HG03280 (cell line): Measurements from ENCODE around the gene ATP2B2.
A peak's percentile ranks its signal among the peaks of the same experiment; 100 is the strongest.

Experiments used
- ATAC-seq: cut with Tn5 transposase; IDR thresholded peaks from one replicate; pipeline ENCODE4 v1.9.1; 2021; ENCODE audit warnings: mild to moderate bottlenecking, moderate library complexity; ENCODE audit not compliant: unreplicated experiment

The ATP2B2 gene

GRCh38 chr3:10453431-10454163, 51.8 kb downstream of the ATP2B2 start:
- ATAC-seq: no peak

DNA sequence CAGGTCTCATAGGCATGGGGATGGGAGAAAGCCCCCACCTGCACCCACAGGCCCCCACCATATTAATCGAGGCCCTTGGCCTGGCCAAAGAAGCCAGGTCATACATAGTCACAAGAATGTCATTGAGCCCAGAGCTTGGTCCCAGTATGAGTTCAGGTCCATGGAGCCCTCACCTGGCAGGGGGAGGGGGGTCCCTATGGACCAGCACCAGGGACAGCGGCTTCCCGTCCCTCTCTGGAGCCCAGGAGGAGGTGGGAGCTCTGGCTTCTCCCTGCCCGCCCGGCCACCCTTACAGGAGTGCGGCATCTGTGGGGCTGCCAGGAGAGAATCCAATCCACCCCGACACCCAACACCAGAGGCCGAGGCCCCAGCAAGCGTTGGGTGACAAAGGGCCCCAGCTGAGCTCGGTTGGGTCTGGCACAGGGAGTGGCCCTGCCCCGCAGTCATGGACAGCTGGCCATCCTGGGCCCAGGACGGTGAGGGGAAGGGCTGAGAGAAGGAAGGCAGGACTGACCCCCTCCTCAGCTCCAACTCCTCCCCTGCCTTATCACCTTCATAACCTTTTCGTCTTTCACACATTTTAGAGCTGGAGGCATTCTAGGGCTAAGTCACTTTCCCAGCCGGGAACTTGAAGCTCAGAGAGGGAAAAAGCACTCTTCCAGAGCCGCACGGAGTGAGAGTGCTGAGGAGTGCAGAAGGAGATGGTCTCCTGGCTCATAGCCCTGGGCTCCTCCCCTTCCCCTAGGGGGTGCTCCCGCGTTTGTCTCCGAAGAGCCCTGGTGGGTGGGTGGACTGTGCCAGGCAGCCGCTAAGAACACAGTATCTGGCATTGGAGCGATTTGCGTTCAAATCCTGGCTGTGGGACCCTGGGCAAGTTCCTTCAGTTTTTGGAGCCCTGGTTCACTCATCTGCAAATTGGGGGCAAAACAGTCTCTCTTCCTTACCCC, 54.6 kb downstream of the ATP2B2 start:
- ATAC-seq: no peak

DNA sequence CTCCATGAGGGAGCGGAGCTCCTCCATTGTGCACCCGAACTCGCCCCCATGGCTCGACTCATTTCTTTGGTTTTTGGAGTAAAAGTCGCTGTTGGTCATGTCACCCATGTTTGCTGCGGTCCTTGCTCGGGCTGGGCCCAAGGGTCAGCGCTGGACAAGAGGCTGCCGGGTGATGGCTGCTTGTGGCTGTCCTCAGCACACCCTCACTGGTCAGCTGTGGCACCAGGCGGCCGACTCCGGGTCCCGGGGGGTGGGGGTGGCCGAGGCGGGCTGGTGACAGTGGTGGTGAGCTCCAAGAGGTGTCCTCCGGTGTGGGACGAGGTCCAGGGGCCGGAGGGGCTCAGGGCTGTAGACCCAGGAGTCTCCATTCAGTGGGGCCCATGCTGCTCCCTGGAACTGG, 56.0 kb downstream of the ATP2B2 start:
- no peak for ATAC-seq

GRCh38 chr3:10448544-10448943, 56.8 kb downstream of the ATP2B2 start:
- ATAC-seq: no peak

DNA sequence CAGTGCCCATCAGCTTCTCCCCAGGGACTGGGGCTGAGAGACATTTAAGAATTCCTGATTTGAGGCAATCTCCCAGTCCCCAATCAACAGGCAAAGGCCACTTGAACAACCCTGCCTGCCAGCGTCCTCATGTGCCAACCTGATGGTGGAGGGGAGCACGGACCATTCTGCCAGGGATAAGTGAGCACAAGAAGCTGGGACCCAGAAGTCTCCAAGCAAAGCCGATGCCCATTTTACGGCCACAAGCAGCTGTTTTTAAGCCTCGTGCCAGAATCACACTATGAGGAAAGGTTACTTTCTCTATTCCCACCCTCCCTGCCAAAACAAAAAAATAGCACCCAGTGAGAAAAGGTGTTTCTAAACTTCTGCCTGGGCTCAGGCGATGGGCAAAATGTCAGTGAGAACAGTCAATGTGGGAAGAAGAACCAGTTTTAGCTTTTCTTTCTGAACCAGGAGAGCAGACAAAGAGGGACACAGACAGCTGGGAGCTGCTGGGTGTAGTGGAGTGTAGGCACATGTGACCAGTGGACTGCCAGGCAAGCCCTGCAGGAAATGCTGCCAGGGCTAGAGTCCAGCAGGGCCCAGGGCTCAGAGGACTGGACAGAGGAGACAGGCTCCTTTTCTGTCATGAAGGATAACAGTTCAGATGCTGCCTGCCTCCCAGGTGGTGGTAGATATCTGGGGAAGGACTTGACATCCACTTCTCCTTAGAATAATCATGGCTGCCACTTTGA, 57.7 kb downstream of the ATP2B2 start:
- no peak for ATAC-seq

GRCh38 chr3:10447110-10447509, 58.3 kb downstream of the ATP2B2 start:
- ATAC-seq: no peak

DNA sequence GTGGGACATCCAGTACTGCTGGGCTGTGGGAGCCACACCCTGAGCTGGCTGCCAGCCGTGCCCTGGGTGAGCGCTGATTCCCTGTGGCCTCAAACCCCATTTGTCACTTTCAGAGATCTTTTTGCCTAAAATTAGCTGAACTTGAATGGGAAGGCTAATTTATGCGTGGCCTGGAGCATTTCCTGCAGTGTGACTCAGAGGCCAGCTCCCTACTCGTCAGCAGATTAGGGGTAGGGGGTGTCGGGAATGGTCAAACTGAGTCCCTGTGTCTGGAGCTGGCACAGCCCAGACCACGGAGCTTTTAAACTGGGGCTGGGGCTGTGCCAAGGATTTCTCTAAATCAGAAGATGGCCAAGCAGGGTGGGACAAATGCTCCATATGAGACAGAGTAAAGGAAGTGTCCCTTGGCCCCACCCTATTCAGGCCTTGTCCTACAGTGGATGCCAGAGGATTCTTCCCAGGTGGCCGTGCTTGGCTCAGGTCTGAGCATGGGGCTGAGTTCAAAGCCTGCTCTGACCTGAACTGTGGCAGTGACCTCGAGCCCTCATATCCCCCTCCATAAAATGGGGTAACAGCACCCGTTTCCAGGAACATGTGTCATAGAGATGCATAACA, 59.7 kb downstream of the ATP2B2 start:
- no peak for ATAC-seq

DNA sequence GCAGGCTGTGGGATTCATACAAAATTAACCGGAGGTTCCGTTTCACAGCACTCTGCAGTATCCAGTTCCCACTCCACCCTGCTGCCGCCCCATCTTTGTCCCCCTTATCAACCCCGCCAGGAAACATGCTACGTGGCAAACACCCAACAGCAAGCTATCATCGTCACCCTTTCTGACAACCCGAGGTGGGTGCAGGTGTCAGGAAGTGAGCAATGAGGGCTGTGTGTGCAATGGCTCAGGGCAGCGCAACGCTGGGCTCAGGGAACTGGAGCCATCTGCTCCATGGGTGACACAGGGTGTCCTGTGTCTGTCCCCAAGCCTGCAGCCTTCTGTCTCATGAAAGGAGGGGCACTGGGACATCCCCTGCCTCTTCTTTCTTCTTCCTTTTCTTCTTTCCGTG, 60.9 kb downstream of the ATP2B2 start:
- no peak for ATAC-seq

DNA sequence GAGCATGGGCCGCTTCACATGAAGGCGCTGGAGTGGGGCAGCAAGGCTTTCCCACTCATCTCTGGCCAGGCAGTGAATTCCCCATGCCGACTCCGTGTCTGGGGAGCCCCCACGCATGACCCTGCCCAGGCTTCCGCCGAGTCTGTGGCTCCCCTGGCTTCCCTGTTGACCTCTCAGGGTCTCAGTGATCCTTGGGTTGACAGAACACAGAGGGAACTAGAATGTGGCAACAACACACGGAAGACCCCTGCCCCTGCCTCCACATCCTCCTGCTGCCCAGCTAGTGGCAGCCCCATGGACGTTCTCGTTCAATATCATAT, 61.3 kb downstream of the ATP2B2 start:
- no peak for ATAC-seq

GRCh38 chr3:10443272-10444109, 61.9 kb downstream of the ATP2B2 start:
- ATAC-seq: no peak

DNA sequence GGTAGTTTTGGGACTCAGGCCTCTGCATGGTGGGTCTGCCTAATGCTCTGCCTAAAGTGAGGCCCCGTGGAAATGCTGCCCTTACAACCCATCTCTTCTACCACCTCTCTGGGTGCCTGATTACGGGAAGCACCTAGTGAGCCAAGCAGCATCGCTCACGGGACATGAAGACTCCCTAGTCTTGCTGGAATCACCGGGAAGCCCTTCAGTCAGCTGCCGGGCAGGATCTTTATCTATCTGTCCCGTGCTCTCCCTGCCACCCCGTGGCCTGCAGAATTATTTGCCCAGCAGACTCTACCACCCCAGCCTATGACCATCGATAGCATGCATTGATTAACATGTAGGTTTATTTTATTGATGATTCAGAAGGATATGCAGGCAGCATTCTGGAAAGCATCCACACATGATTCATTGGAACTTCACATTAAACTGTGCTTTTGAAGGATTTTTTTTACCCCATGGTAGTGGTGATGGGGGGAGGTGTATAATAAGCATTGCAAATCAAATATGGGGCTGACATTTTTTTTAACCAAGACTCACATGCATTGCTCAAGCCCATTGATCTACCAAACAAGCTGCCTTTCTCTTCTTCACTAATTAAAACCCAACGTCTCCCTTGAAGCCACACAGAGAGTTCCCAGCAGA, 63.1 kb downstream of the ATP2B2 start:
- no peak for ATAC-seq

GRCh38 chr3:10440684-10441083, 64.7 kb downstream of the ATP2B2 start:
- ATAC-seq: no peak

GRCh38 chr3:10438902-10439610, 66.3 kb downstream of the ATP2B2 start:
- ATAC-seq: no peak

DNA sequence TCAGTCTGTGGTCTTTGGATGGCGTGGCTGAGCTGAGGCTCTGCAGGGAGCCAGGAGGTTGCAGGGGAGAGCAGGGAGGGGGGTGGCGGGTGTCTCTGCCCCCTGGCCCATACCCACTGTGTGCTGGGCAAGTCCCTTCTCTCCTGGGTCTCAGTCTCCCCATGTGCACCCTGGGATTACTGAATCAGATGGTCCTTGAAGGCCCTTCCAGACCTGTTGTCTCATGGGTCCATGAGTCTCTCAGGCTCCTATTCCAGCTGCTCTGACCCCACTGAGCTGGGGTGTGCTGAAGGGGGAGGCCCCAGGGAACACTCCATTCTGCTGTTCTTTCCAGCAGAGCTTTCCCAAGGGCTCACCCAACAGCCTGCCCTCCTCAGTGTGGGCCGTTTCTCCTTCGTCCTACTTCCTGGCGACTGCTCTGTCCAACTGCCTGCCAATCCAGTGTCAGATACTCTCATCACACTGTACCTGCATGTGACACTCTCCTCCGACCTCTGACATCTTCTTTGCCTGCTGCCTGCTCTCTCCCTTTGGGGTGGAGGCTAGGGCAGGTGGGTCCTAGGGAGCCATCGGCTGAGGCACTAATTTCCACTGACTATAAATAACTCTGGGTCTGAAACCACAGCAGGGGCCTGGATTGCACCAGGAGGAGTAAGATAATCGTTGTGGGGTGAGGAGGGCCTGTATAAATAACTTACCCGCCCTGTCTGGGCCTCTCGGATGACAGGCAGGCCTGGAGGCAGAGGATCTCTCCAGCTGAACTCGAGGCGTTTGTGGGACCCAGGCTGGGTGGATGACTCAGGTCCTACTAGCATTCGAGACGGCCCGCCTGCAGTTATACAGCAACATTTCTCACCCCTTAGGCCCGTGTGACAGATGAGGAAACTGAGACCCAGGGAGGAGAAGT, 67.1 kb downstream of the ATP2B2 start:
- no peak for ATAC-seq

GRCh38 chr3:10437272-10437994, 68.0 kb downstream of the ATP2B2 start:
- ATAC-seq: peak; percentile 53

- no peak for ATAC-seq
Measured at GRCh38 chr3:10435850-10436249, 69.5 kb downstream of the ATP2B2 start.

DNA sequence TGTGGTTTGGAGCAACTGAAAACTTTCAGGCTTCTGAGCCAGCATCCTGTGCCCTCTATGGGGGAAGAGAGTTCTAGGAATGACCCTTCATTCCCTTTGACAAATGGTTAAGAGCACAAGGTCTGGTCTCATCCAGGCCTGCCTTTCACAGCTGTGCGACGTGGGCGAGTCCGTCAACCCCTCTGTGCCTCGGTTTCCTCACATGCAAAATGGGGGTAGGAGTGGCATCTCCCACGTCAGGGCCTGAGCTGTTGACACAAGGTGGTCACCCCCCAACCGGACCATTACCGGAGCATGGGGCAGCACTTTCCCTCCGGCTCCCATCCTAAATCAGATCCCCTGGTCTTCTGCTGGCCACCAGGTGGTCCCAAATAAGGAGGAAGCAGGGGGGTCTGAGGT, 70.4 kb downstream of the ATP2B2 start:
- no peak for ATAC-seq
